ENCODE measurements around the gene SHANK2. TPM values are rescaled to one million over a fixed set of nuclear protein-coding genes. Genes with fewer than 3 reads are reported as not detected.

Gene SHANK2
- total RNA-seq, 1 donor from 2014 or later: 8.1 TPM

DNA sequence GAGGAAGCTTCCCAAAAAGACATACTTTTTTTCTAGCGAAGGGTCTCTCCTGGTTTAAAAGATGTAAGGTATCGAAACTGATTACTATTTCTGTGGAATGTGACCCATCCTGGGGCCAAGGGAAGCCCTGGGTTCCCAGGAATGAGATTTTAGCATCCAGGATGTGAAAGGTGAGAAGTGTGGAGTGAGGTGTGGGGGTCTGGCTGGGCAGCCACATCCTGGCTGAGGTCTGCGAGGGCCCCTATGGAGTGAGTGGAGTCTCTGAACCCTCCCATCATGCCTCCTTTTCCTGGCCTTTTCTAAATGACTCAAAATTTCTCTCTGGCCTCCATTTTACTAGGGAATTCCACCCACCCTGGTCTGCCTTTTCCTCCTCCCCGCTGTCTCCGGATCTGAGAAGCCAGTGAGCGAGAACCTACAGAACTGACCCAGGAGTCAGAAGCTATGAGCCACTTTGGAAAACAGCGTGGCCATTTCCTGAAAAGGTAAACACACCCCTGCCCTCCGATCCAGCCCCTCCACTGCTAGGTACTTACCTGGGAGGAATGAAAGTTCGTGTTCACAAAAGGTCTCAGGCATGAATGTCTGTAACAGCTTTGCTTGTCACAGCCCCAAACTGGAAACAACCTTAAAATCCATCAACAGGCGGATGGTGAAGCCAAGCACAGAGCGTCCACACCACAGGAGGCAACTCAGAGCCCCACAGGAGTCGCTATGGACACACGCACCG lies 27.7 kb upstream of the SHANK2 start:
- H3K27me3 Mint-ChIP-seq (ENCODE audit: insufficient read depth, low read depth): peaks cover 9% of the 10 kb centered on the region
- no peak overlapping the region for H3K27ac Mint-ChIP-seq
- Histone ChIP-seq H2AFZ (replicated peaks) (no peak overlapping the region), H4K20me1 (ENCODE audit: low read depth) (no peaks in the 10 kb centered on the region), H3K4me3 (no peak overlapping the region), H3K9ac (no peak overlapping the region), H3K4me1 (peaks cover 7% of the 10 kb centered on the region), H3K79me2 (ENCODE audit: low read depth) (no peaks in the 10 kb centered on the region), H3K27ac (no peak overlapping the region), H3K36me3 (no peaks in the 10 kb centered on the region), H3K9me3 (ENCODE audit: low read depth) (no peaks in the 10 kb centered on the region), H3K4me2 (no peak overlapping the region), H3K27me3 (no peaks in the 10 kb centered on the region), H3F3A (ENCODE audit: low read depth) (no peaks in the 10 kb centered on the region)
- no peak overlapping the region for H3K4me3 Mint-ChIP-seq
- peaks cover 6% of the 10 kb centered on the region for H3K9me3 Mint-ChIP-seq
- DNase-seq (ENCODE audit: low spot score): no peak
- TF ChIP-seq EZH2 (IDR thresholded peaks at IDR 0.05) (no peak), EZH2phosphoT487 (IDR thresholded peaks at IDR 0.05) (no peak)
- TF ChIP-seq, protein P1, sequence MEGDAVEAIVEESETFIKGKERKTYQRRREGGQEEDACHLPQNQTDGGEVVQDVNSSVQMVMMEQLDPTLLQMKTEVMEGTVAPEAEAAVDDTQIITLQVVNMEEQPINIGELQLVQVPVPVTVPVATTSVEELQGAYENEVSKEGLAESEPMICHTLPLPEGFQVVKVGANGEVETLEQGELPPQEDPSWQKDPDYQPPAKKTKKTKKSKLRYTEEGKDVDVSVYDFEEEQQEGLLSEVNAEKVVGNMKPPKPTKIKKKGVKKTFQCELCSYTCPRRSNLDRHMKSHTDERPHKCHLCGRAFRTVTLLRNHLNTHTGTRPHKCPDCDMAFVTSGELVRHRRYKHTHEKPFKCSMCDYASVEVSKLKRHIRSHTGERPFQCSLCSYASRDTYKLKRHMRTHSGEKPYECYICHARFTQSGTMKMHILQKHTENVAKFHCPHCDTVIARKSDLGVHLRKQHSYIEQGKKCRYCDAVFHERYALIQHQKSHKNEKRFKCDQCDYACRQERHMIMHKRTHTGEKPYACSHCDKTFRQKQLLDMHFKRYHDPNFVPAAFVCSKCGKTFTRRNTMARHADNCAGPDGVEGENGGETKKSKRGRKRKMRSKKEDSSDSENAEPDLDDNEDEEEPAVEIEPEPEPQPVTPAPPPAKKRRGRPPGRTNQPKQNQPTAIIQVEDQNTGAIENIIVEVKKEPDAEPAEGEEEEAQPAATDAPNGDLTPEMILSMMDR (IDR thresholded peaks at IDR 0.05): no peak
- no peaks in the 10 kb centered on the region for H3K36me3 Mint-ChIP-seq
- H3K4me1 Mint-ChIP-seq: no peaks in the 10 kb centered on the region

DNA sequence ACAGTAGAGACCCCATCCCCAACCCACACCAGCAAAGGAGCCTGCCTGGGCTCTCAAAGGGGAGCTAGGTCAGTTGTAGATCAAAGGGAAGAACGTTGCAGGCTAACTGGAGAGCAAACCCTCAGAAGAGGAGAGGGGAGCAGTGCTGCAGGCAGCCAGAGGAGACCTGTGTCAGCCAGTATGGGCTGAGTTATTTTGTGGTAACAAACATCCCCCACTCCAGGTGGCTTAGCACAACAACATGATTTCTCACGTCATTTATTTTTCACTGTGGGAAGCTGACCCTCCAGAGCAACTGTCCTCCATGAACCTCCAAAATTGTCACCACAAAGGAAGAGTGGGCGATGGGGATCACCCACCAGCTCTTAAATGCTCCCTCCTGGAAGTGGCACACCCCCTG lies 19.8 kb upstream of the SHANK2 start:
- H3K4me3 Mint-ChIP-seq: no peak overlapping the region

DNA sequence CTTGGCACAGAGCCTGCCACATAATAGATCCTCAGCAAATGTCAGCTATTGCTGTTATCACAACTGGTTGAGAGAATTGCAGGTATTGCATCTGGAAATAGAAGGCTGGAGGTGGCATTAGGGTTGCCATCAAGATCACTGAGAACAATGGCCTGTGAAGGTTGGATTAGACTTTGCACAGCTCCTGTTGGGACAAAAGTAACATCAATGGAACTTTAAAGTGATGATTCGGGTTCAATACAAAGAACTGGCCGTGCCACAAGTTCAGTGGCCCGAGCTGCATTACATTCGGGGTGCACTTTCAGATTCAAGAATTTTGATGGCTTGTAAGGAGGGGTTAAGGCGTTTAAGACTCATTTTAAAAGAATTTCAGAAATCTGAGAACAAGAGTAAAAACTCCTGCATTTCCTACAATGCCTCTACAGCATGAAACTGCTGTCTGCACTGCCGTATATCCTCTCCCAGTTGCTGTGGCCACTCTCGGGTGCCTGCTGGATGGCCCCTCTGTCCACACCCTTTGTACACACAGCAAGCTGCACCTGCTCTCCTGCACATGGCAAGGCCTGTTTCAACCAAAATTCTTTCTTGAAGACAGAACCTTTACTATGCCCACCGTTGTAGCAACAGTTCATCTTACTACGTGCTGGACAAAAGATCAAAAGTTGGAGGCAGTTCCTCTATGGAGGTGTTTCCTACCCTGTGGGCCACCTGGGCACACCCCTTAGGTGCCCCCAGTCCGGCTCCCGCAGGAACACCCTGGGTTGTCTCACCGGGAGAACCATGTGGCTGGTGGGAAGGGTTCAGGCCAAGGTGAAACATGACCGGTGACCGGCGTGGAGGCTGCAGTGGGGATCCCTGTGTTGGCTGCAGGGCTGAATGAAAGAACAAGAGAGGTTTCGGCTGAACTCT lies 17.5 kb upstream of the SHANK2 start:
- no peak overlapping the region for H3K4me2 ChIP-seq
- H3K79me2 ChIP-seq (ENCODE audit: low read depth): no peaks in the 10 kb centered on the region
- H3F3A ChIP-seq (ENCODE audit: low read depth): no peaks in the 10 kb centered on the region
- Mint-ChIP-seq H3K36me3 (no peaks in the 10 kb centered on the region), H3K4me1 (no peaks in the 10 kb centered on the region), H3K4me3 (no peak overlapping the region), H3K27me3 (ENCODE audit: insufficient read depth, low read depth) (peaks cover 9% of the 10 kb centered on the region), H3K27ac (no peak overlapping the region), H3K9me3 (peaks cover 17% of the 10 kb centered on the region)
- no peak overlapping the region for H3K4me3 ChIP-seq
- H3K9me3 ChIP-seq (ENCODE audit: low read depth): no peaks in the 10 kb centered on the region
- H3K4me1 ChIP-seq: peaks cover 7% of the 10 kb centered on the region
- H3K36me3 ChIP-seq: no peaks in the 10 kb centered on the region
- H3K27me3 ChIP-seq: no peaks in the 10 kb centered on the region
- H4K20me1 ChIP-seq (ENCODE audit: low read depth): no peaks in the 10 kb centered on the region
- H3K27ac ChIP-seq: no peak overlapping the region
- no peak overlapping the region for H3K9ac ChIP-seq
- TF ChIP-seq EZH2phosphoT487 (IDR thresholded peaks at IDR 0.05): no peak
- TF ChIP-seq, protein P1 (IDR thresholded peaks at IDR 0.05): no peak
- no peak for TF ChIP-seq EZH2 (IDR thresholded peaks at IDR 0.05)
- DNase-seq (ENCODE audit: low spot score): no peak
- H2AFZ ChIP-seq (replicated peaks): no peak overlapping the region

More for the DNA sequence above, 19.8 kb upstream of the SHANK2 start:
- H3K4me2 ChIP-seq: no peak overlapping the region
- H3K27me3 ChIP-seq: no peaks in the 10 kb centered on the region
- no peak overlapping the region for H3K27ac ChIP-seq
- Mint-ChIP-seq H3K4me1 (no peaks in the 10 kb centered on the region), H3K9me3 (peaks cover 24% of the 10 kb centered on the region), H3K36me3 (no peaks in the 10 kb centered on the region), H3K27ac (no peak overlapping the region), H3K27me3 (ENCODE audit: insufficient read depth, low read depth) (peaks cover 9% of the 10 kb centered on the region)
- no peak overlapping the region for H3K4me3 ChIP-seq
- no peak for DNase-seq (ENCODE audit: low spot score)
- no peaks in the 10 kb centered on the region for H3K9me3 ChIP-seq (ENCODE audit: low read depth)
- no peaks in the 10 kb centered on the region for H3K79me2 ChIP-seq (ENCODE audit: low read depth)
- no peaks in the 10 kb centered on the region for H3F3A ChIP-seq (ENCODE audit: low read depth)
- no peak overlapping the region for H2AFZ ChIP-seq (replicated peaks)
- TF ChIP-seq EZH2phosphoT487 (IDR thresholded peaks at IDR 0.05): no peak
- no peak for TF ChIP-seq EZH2 (IDR thresholded peaks at IDR 0.05)
- TF ChIP-seq, protein P1 (IDR thresholded peaks at IDR 0.05): no peak
- H3K36me3 ChIP-seq: no peaks in the 10 kb centered on the region
- H3K9ac ChIP-seq: no peak overlapping the region
- no peaks in the 10 kb centered on the region for H3K4me1 ChIP-seq
- no peaks in the 10 kb centered on the region for H4K20me1 ChIP-seq (ENCODE audit: low read depth)
